Fibroblast of mammary gland (primary cell): ENCODE results near the gene GPBP1L1.
A peak's percentile ranks its signal among the peaks of the same experiment; 100 is the strongest.

Experiments
- DNase-seq: peaks from one replicate; pipeline ENCODE4 v3.0.0-alpha.2; 2010; ENCODE audit warnings: low read depth
- H3K4me3 ChIP-seq: 2 replicates; pipeline ENCODE4 v1.5.1; 2011; ENCODE audit warnings: low read depth, mild to moderate bottlenecking, low read length, moderate library complexity; ENCODE audit not compliant: control insufficient read depth
- TF ChIP-seq, protein P1 (sequence below): conservative IDR thresholded peaks from 2 replicates; pipeline ENCODE4 v1.5.1; 2011; ENCODE audit warnings: low read depth, low read length, inconsistent platforms; ENCODE audit not compliant: control insufficient read depth, insufficient read depth

GPBP1L1 gene

DNA sequence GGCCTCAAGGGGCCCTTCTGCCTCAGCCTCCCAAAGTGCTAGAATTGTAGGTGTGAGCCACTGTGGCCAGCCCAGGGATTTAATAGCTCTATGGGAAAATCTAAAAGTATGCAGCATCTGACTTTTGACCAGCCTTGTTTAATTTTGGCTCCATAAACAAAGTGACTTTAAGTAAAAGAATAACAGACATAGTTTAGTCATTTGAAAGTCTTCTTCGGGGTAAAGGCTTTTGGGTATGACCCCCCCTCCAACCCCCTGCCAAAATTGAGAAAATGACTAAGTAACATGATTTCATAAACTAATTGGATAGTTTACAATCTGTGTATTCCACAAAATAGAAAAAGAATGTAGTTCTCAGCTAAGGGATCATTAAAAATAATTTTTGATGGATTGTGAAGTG, 17.0 kb downstream of the GPBP1L1 start:
- H3K4me3 ChIP-seq = no peak overlapping the region
- DNase-seq = peak; percentile 34
- TF ChIP-seq, protein P1, sequence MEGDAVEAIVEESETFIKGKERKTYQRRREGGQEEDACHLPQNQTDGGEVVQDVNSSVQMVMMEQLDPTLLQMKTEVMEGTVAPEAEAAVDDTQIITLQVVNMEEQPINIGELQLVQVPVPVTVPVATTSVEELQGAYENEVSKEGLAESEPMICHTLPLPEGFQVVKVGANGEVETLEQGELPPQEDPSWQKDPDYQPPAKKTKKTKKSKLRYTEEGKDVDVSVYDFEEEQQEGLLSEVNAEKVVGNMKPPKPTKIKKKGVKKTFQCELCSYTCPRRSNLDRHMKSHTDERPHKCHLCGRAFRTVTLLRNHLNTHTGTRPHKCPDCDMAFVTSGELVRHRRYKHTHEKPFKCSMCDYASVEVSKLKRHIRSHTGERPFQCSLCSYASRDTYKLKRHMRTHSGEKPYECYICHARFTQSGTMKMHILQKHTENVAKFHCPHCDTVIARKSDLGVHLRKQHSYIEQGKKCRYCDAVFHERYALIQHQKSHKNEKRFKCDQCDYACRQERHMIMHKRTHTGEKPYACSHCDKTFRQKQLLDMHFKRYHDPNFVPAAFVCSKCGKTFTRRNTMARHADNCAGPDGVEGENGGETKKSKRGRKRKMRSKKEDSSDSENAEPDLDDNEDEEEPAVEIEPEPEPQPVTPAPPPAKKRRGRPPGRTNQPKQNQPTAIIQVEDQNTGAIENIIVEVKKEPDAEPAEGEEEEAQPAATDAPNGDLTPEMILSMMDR = no peak

DNA sequence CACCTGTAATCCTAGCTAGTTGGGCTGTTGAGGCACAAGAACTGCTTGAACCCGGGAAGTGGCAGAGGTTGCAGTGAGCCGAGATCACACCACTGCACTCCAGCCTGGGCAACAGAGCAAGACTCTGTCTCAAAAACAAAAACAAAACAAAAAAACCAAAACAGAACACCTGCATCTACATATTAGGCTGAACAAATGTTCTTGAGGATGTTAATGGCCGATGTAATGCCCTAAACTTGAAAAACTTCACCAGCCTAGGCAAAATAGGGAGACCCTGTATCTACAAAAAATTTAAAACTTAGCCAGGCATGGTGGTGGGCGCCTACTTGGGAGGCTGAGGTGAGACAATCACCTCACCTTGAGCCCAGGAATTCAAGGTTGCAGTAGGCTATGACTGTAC, 17.8 kb downstream of the GPBP1L1 start:
- TF ChIP-seq, protein P1 = no peak
- DNase-seq = no peak

DNA sequence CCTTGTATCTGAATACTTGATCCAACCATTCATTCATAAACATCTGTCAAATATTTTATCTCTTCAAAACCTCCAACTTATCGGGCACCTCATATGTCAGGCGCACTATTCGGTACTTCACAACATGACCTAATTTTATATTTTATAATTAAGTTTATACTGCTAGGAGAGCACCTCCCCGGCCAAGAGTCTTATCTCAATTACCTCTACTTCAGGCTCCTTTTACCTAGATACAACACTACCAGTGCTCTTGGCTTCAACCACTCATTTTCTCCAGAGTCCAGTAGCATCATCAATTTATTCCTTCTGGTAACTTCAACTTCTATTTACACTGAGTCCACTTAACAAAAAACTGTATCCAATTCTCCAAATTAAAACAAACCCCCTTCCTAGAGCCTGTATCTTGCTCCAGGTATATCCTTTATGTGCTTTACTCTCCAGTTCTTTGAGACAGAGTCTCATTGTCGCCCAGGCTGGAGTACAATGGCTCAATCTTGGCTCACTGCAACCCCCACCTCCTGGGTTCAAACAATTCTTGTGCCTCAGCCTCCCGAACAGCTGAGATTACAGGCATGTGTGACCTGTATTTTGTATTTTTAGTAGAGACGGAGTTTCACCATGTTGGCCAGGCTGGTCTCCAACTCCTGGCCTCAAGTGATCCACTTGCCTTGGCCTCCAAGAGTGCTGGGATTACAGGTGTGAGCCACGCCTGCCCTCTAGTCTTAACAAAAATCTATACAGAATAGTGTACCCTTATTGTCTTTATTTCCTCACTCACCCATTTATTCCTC, 18.8 kb downstream of the GPBP1L1 start:
- TF ChIP-seq, protein P1 = no peak
- DNase-seq = no peak
- no peak overlapping the region for H3K4me3 ChIP-seq

More for the DNA sequence above, 17.8 kb downstream of the GPBP1L1 start:
- no peak overlapping the region for H3K4me3 ChIP-seq

DNA sequence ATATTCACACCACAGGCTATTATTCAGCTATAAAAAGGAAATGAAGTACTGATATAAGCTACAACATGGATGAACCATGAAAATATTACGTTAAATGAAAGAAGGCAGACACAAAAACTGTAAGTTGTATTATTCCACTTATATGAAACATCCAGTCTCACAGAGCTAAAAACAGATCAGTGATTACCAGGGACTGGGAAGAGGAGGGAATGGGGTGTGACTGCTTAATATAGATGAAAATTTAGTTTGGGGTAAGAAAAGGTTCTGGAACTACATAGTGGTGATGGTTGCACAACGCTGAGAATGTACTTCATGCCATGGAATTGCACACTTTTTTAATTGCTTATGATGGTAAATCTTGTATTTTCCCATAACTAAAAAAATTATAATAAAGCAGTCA, 19.5 kb downstream of the GPBP1L1 start:
- DNase-seq = no peak
- TF ChIP-seq, protein P1 = no peak

DNA sequence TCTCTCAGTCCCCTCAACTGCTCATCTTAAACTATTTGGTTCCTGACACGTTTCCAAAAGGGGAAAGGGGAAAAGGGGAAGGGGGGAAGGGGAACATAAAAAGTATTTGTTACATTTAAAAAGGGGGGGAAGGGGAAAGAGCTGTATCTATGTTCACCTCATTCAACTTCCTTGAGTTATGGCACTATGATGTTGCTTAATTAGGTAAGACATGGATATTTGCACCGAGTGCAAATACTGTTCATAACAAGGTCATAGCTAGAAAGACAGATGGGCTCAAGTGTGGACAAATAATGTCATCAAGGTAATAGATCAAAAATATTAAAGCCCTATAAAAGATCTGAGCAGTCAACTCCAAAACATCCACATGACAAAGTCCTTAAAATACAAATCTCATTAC, 26.0 kb downstream of the GPBP1L1 start:
- TF ChIP-seq, protein P1 = no peak
- no peak for DNase-seq
- no peak overlapping the region for H3K4me3 ChIP-seq

More for the DNA sequence above, 19.5 kb downstream of the GPBP1L1 start:
- no peak overlapping the region for H3K4me3 ChIP-seq

DNA sequence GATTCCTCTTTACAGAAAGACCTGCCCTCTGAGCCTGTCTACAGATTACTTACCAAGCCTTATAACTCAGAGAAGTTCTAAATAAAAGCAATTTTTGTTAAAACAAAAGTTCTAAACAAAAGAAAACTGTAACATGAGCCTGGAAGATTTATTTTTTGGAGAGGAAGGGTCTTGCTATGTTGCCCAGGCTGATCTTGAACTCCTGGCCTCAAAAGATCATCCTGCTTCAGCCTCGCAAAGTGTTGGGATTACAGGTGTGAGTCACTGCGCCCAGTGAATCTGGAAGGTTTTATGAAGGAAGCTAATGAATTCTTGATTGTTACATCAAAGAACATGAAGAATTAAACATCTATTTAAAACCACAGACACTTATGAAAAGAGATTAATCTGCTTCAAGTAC, 27.1 kb downstream of the GPBP1L1 start:
- DNase-seq = no peak
- H3K4me3 ChIP-seq = no peak overlapping the region
- TF ChIP-seq, protein P1 = no peak
